ENCODE results near the gene CROCC2. TPM values are rescaled to one million over a fixed set of nuclear protein-coding genes. Genes with fewer than 3 reads are reported as not detected.

CROCC2 gene
- total RNA-seq, 1 donor from 2014 or later: not detected

- H3K27me3 ChIP-seq (ENCODE audit: control insufficient read depth, insufficient read depth, low read length): no peaks in the 10 kb centered on the region
- no peak for DNase-seq (ENCODE audit: low read depth)
- no peak for FAIRE-seq
- no peak for TF ChIP-seq CTCF (IDR thresholded peaks at IDR 0.05; ENCODE audit: insufficient read depth, low read length, severe bottlenecking)
- H3K36me3 ChIP-seq (ENCODE audit: control insufficient read depth, insufficient read depth, low read length): no peaks in the 10 kb centered on the region
- H3K4me3 ChIP-seq (ENCODE audit: low read depth, low read length): no peak overlapping the region
Measured at GRCh38 chr2:240894006-240894405, 12.1 kb upstream of the CROCC2 start.

GRCh38 chr2:240894836-240895558, 11.1 kb upstream of the CROCC2 start:
- Histone ChIP-seq H3K36me3 (ENCODE audit: control insufficient read depth, insufficient read depth, low read length) (no peaks in the 10 kb centered on the region), H3K4me3 (ENCODE audit: low read depth, low read length) (no peak overlapping the region), H3K27me3 (ENCODE audit: control insufficient read depth, insufficient read depth, low read length) (no peaks in the 10 kb centered on the region)
- FAIRE-seq (peak; percentile 94), DNase-seq (ENCODE audit: low read depth) (no peak)
- no peak for TF ChIP-seq CTCF (IDR thresholded peaks at IDR 0.05; ENCODE audit: insufficient read depth, low read length, severe bottlenecking)

- no peak for TF ChIP-seq CTCF (IDR thresholded peaks at IDR 0.05; ENCODE audit: insufficient read depth, low read length, severe bottlenecking)
- H3K4me3 ChIP-seq (ENCODE audit: low read depth, low read length): no peak within 1 kb of the TSS
- FAIRE-seq: no peak
- no peaks in the 10 kb centered on the region for H3K27me3 ChIP-seq (ENCODE audit: control insufficient read depth, insufficient read depth, low read length)
- no peaks in the 10 kb centered on the region for H3K36me3 ChIP-seq (ENCODE audit: control insufficient read depth, insufficient read depth, low read length)
- DNase-seq (ENCODE audit: low read depth): peak; percentile 48
Measured at GRCh38 chr2:240895656-240896388, 10.3 kb upstream of the CROCC2 start, which contains the start of gene MAB21L4. TSS of gene MAB21L4 (minus strand) at chr2:240896156. CDS start at chr2:240895997, 159 bp downstream.

GRCh38 chr2:240896394-240896793, 9.7 kb upstream of the CROCC2 start:
- DNase-seq (ENCODE audit: low read depth) (no peak), FAIRE-seq (no peak)
- no peak overlapping the region for H3K4me3 ChIP-seq (ENCODE audit: low read depth, low read length)
- no peaks in the 10 kb centered on the region for H3K36me3 ChIP-seq (ENCODE audit: control insufficient read depth, insufficient read depth, low read length)
- no peaks in the 10 kb centered on the region for H3K27me3 ChIP-seq (ENCODE audit: control insufficient read depth, insufficient read depth, low read length)
- no peak for TF ChIP-seq CTCF (IDR thresholded peaks at IDR 0.05; ENCODE audit: insufficient read depth, low read length, severe bottlenecking)

- Histone ChIP-seq H3K36me3 (ENCODE audit: control insufficient read depth, insufficient read depth, low read length) (no peaks in the 10 kb centered on the region), H3K27me3 (ENCODE audit: control insufficient read depth, insufficient read depth, low read length) (no peaks in the 10 kb centered on the region), H3K4me3 (ENCODE audit: low read depth, low read length) (no peak overlapping the region)
- DNase-seq (ENCODE audit: low read depth): no peak
- no peak for TF ChIP-seq CTCF (IDR thresholded peaks at IDR 0.05; ENCODE audit: insufficient read depth, low read length, severe bottlenecking)
- no peak for FAIRE-seq
Measured at GRCh38 chr2:240896871-240897692, 9.1 kb upstream of the CROCC2 start.
